IPS DF 6.9 (cell line): ENCODE measurements around the gene DOCK9.

Source experiments
- DNase-seq: peaks from one replicate; pipeline ENCODE4 v3.0.0-alpha.2; 2013; ENCODE audit warnings: low read depth, low spot score
- H3K27ac ChIP-seq: one replicate; pipeline ENCODE4 v1.5.1; 2013; ENCODE audit warnings: low read length, control low read depth
- H3K27me3 ChIP-seq: 2 replicates; pipeline ENCODE4 v1.6.1; 2013; ENCODE audit warnings: mild to moderate bottlenecking, low read length; ENCODE audit not compliant: control insufficient read depth, insufficient read depth
- H3K36me3 ChIP-seq: 2 replicates; pipeline ENCODE4 v1.6.1; 2013; ENCODE audit warnings: low read length; ENCODE audit not compliant: control insufficient read depth, insufficient read depth
- H3K4me1 ChIP-seq: 2 replicates; pipeline ENCODE4 v1.6.1; 2013; ENCODE audit warnings: low read length; ENCODE audit not compliant: control insufficient read depth, insufficient read depth
- H3K4me3 ChIP-seq: 2 replicates; pipeline ENCODE4 v1.5.1; 2013; ENCODE audit warnings: mild to moderate bottlenecking, low read length
- H3K9me3 ChIP-seq: 2 replicates; pipeline ENCODE4 v1.6.1; 2013; ENCODE audit warnings: low read length, inconsistent platforms; ENCODE audit not compliant: control insufficient read depth, insufficient read depth
- WGBS: extraction: QIAGEN DNeasy Blood & Tissue Kit; methylation state at CpG from one replicate; pipeline ENCODE4 v1.1.7; 2013; ENCODE audit warnings: mixed read lengths, missing lambda C conversion rate; ENCODE audit not compliant: insufficient read length, insufficient coverage; 5-methylcytosine and 5-hydroxymethylcytosine counted together

DOCK9 gene

GRCh38 chr13:98997011-98997730 is 19.3 kb upstream of the DOCK9 start:
- Histone ChIP-seq H3K27ac (no peak overlapping the region), H3K4me3 (no peak overlapping the region), H3K4me1 (peaks cover 4% of the 10 kb centered on the region), H3K27me3 (no peaks in the 10 kb centered on the region), H3K36me3 (no peaks in the 10 kb centered on the region), H3K9me3 (no peaks in the 10 kb centered on the region)
- no peak for DNase-seq
- WGBS, result no CpG with 5 or more reads among the region's 11 CpGs

GRCh38 chr13:98996046-98996445 is 18.2 kb upstream of the DOCK9 start:
- Histone ChIP-seq H3K27ac (no peak overlapping the region), H3K4me1 (peaks cover 4% of the 10 kb centered on the region)
- no CpG with 5 or more reads among the region's 5 CpGs for WGBS

GRCh38 chr13:98994896-98995295 is 17.0 kb upstream of the DOCK9 start:
- no CpG with 5 or more reads among the region's 6 CpGs for WGBS
- DNase-seq, result no peak
- H3K27me3 ChIP-seq, result no peaks in the 10 kb centered on the region

More at GRCh38 chr13:98996046-98996445, 18.2 kb upstream of the DOCK9 start:
- Histone ChIP-seq H3K9me3 (no peaks in the 10 kb centered on the region), H3K27me3 (no peaks in the 10 kb centered on the region), H3K36me3 (no peaks in the 10 kb centered on the region), H3K4me3 (no peak overlapping the region)
- DNase-seq, result no peak

GRCh38 chr13:98994080-98994479 is 16.2 kb upstream of the DOCK9 start:
- no CpG with 5 or more reads among the region's 2 CpGs for WGBS
- Histone ChIP-seq H3K36me3 (no peaks in the 10 kb centered on the region), H3K4me3 (no peak overlapping the region), H3K4me1 (peaks cover 3% of the 10 kb centered on the region), H3K27ac (no peak overlapping the region), H3K9me3 (no peaks in the 10 kb centered on the region), H3K27me3 (no peaks in the 10 kb centered on the region)
- no peak for DNase-seq

More at GRCh38 chr13:98994896-98995295, 17.0 kb upstream of the DOCK9 start:
- H3K4me1 ChIP-seq, result peaks cover 3% of the 10 kb centered on the region
- no peak overlapping the region for H3K4me3 ChIP-seq
- no peaks in the 10 kb centered on the region for H3K9me3 ChIP-seq
- H3K36me3 ChIP-seq, result no peaks in the 10 kb centered on the region
- no peak overlapping the region for H3K27ac ChIP-seq

GRCh38 chr13:98992355-98992754 is 14.5 kb upstream of the DOCK9 start:
- no peak overlapping the region for H3K4me3 ChIP-seq
- H3K9me3 ChIP-seq, result no peaks in the 10 kb centered on the region
- H3K27me3 ChIP-seq, result no peaks in the 10 kb centered on the region
- no peaks in the 10 kb centered on the region for H3K36me3 ChIP-seq
- no CpG with 5 or more reads among the region's 7 CpGs for WGBS
- peaks cover 5% of the 10 kb centered on the region for H3K4me1 ChIP-seq
- DNase-seq, result no peak
- H3K27ac ChIP-seq, result no peak overlapping the region

GRCh38 chr13:98990701-98991100 is 12.8 kb upstream of the DOCK9 start:
- Histone ChIP-seq H3K27me3 (no peaks in the 10 kb centered on the region), H3K36me3 (no peaks in the 10 kb centered on the region), H3K27ac (no peak overlapping the region), H3K9me3 (no peaks in the 10 kb centered on the region), H3K4me1 (peaks cover 4% of the 10 kb centered on the region; the same call in 1 of the 2 replicates), H3K4me3 (no peak overlapping the region)
- no peak for DNase-seq
- WGBS, result no CpG with 5 or more reads among the region's 3 CpGs

GRCh38 chr13:98989469-98990235 is 11.8 kb upstream of the DOCK9 start:
- Histone ChIP-seq H3K4me1 (peaks cover 4% of the 10 kb centered on the region; the same call in 1 of the 2 replicates), H3K4me3 (no peak overlapping the region), H3K27me3 (no peaks in the 10 kb centered on the region), H3K27ac (no peak overlapping the region), H3K9me3 (no peaks in the 10 kb centered on the region), H3K36me3 (no peaks in the 10 kb centered on the region)
- DNase-seq, result no peak
- WGBS, result no CpG with 5 or more reads among the region's 4 CpGs

- DNase-seq, result no peak
- no peaks in the 10 kb centered on the region for H3K36me3 ChIP-seq
- peaks cover 4% of the 10 kb centered on the region; the same call in 1 of the 2 replicates for H3K4me1 ChIP-seq
- H3K27me3 ChIP-seq, result no peaks in the 10 kb centered on the region
- no CpG with 5 or more reads among the region's 6 CpGs for WGBS
- no peaks in the 10 kb centered on the region for H3K9me3 ChIP-seq
- no peak overlapping the region for H3K27ac ChIP-seq
- no peak overlapping the region for H3K4me3 ChIP-seq
These were observed 10.9 kb upstream of the DOCK9 start for GRCh38 chr13:98988780-98989179.

GRCh38 chr13:98988277-98988676 is 10.4 kb upstream of the DOCK9 start:
- Histone ChIP-seq H3K27me3 (no peaks in the 10 kb centered on the region), H3K9me3 (no peaks in the 10 kb centered on the region), H3K4me1 (peaks cover 4% of the 10 kb centered on the region; the same call in 1 of the 2 replicates), H3K27ac (no peak overlapping the region), H3K4me3 (no peak overlapping the region), H3K36me3 (no peaks in the 10 kb centered on the region)
- DNase-seq, result no peak
- WGBS, result no CpG with 5 or more reads among the region's 5 CpGs

GRCh38 chr13:98987275-98987674 is 9.4 kb upstream of the DOCK9 start:
- no peaks in the 10 kb centered on the region for H3K36me3 ChIP-seq
- DNase-seq, result no peak
- H3K9me3 ChIP-seq, result no peaks in the 10 kb centered on the region
- WGBS, result no CpG with 5 or more reads among the region's 6 CpGs
- no peak overlapping the region for H3K4me3 ChIP-seq
- H3K4me1 ChIP-seq, result peaks cover 4% of the 10 kb centered on the region; the same call in 1 of the 2 replicates
- H3K27ac ChIP-seq, result no peak overlapping the region
- no peaks in the 10 kb centered on the region for H3K27me3 ChIP-seq
